ENCODE measurements around the gene SLMAP.

- TF ChIP-seq FOXP2 (optimal IDR thresholded peaks at IDR 0.05; ENCODE audit: control extremely low read depth, extremely low read length, insufficient read depth) = no peak
- TF ChIP-seq POLR2AphosphoS5 (IDR thresholded peaks at IDR 0.05; ENCODE audit: borderline replicate concordance, low read depth, low read length) = no peak
These were observed 29.3 kb downstream of the SLMAP start for GRCh38 chr3:57785446-57785845.
